ENCODE measurements around the gene MORN3.
A peak's percentile ranks its signal among the peaks of the same experiment; 100 is the strongest.
"Not testable (repeated sequence)": the region's sequence is repeated elsewhere in the genome, so short reads cannot be mapped to it uniquely, and the experiment has no call there.

Gene MORN3

GRCh38 chr12:121688966-121689365 lies 19.5 kb upstream of the MORN3 start:
- no peak for DNase-seq

DNA sequence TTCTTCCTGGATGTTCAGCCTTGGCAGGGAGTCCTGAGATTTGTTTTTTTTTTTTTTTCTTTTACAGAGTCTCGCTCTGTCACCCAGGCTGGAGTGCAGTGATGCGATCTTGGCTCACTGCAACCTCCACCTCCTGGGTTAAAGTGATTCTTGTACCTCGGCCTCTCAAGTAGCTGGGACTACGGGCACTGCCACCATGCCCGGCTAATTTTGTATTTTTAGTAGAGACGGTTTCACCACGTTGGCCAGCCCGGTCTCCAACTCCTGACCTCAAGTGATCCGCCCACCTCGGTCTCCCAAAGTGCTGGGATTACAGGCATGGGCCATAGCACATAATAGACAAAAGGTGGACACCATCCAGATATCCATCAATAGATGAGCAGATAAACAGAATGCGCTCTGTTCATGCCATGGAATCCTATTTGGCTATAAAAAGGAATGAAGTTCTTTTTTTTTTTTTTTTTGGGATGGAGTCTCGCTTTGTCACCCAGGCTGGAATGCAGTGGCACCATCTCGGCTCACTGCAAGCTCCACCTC lies 10.3 kb upstream of the MORN3 start:
- DNase-seq, result not testable (repeated sequence)

- DNase-seq, result no peak
Measured at GRCh38 chr12:121678716-121679300, 9.4 kb upstream of the MORN3 start.

DNA sequence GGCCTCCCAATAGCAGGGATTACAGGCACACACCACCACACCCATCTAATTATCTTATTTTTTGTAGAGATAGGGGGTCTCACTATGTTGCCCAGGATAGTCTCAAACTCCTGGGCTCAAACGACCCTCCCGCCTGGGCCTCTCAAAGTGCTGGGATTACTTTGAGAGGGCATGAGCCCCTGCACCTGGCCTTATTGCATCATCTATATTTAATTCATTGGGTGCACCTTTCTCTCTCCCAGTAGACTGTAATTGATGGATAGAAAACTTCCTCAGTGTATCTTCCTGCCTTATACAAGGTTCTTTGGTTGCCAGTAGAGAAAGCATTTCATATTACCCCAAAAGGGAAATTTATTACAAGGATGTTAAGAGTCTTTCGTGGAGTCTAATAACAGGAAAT lies 8.9 kb upstream of the MORN3 start:
- no peak for DNase-seq

- no peak for DNase-seq
Measured at GRCh38 chr12:121676190-121676589, 6.7 kb upstream of the MORN3 start.

DNA sequence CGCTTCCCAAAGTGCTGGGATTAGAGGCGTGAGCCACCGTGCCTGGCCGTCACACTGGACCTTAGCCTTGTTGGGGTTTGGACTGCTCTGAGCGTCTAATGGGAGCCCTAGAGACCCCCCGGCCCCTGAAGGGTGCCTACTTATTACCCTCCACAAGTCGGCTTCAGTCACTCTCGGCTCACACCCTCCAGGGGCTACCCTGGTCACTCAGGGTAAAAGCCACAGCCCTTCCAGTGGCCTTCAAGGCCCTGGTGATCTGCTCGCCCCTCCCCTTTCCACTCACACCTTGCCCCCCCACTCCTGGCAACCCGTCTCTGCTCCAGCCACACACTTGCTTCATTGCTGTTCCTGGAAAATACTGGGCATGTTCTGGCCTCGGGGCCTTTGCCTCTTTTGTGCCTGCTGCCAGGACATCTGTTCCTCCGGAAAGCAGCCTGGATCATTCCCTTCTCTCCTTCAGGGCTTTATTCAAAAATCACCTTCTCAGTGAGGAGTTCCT lies 3.6 kb upstream of the MORN3 start:
- no peak for DNase-seq

DNA sequence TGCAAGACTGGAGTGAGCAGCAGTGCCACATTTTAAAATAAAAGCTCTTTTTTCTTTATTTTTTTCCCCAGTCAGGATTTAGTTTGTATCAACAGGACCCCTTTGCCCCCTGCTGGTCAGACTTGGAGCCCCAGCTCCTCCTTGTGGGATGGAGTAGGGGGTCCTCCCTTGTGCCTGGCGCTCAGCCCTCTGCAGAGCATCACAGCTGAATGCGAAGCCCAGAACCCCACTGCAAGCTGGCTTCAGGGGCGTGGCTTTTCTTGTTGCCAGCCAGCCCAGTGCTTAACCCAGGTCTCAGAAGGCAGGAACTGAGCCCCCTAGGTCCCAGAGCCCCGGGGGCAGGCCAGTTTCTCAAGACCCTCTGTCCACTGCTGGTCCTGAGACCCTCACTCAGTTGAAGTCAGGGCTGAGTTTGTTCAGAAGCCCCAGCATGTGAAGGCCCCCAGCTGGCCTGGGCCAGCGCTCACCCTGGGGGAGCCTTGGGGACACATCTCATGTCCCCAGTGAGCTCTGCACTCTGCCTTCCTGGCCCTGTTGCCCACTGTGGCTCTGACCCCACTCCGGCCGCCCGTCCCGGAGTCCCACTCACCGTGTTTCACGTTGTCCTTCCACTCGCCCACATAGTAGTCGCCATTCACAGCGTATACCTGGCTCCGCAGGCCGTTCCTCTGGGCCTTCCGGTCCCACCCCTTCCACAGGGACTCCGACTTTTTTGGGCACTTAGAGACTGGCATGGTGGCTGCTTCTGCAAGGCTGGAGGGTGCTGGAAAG lies 519 bp downstream of the MORN3 start:
- DNase-seq, result peak; percentile 82

DNA sequence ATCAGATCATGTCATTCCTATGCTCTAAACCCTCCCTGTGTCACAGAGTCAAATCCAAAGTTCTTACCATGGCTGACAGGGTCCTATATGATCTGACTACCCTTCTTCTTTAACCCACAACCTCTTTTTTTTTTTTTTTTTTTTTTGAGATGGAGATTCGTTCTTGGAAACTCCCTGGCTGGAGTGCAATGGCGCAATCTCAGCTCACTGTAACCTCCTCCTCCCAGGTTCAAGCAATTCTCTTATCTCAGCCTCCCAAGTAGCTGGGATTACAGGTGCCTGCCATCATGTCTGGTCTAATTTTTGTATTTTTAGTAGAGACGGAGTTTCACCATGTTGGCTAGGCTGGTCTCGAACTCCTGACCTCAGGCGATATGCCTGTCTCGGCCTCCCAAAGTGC lies 2.6 kb downstream of the MORN3 start:
- DNase-seq, result not testable (repeated sequence)

- no peak for DNase-seq
Measured at GRCh38 chr12:121663610-121663929, 5.9 kb downstream of the MORN3 start.

DNA sequence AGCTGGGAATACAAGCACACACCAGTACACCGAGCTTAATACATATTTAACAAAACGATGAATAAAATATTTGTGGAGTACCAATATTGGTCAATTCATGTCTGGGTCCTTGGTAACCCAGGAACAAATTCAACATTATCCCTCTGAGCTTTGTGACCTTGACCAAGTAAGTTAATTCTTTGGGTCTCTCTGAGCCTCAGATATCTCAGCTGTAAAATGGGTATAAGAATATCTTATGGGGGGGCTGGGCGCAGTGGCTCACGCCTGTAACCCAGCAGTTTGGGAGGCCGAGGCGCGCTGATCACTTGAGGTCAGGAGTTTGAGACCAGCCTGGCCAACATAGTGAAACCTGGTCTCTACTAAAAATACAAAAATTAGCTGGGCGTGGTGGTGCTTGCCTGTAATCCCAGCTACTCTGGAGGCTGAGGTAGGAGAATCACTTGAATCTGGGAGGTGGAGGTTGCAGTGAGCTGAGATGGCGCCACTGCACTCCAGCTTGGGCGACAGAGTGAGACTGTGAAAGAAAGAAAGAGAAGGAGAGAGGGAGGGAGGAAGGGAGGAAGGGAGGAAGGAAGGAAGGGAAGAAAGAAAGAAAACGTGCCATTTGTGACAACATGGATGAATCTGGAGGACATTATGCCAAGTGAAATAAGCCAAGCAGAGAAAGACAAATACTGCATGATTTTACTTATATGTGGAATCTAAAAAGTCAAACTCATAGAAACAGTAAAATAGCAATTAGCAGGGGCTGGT lies 7.9 kb downstream of the MORN3 start:
- not testable (repeated sequence) for DNase-seq

DNA sequence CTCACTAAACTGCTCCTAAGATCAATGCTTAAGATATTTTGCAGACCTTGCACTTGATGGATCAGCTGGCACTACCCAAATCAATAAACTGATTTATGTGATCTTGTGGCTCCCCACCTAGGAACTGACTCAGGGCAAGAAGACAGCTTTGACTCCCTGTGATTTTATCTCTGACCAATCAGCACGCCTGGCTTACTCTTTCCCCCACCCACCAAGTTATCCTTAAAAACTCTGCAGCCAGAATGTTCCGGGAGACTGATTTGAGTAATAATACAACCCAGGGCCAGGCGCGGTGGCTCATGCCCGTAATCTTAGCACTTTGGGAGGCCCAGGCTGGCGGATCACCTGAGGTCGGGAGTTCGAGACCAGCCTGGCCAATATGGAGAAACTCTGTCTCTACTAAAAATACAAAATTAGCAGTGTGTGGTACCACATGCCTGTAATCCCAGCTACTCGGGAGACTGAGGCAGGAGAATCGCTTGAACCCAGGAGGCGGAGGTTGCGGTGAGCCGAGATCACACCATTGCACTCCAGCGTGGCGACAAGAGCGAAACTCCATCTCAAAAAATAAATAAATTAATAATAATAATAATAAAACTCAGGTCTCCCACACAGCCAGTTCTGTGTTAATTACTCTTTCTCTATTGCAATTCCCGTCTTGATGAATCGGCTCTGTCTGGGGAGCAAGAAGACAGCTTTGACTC lies 12.0 kb downstream of the MORN3 start:
- no peak for DNase-seq

DNA sequence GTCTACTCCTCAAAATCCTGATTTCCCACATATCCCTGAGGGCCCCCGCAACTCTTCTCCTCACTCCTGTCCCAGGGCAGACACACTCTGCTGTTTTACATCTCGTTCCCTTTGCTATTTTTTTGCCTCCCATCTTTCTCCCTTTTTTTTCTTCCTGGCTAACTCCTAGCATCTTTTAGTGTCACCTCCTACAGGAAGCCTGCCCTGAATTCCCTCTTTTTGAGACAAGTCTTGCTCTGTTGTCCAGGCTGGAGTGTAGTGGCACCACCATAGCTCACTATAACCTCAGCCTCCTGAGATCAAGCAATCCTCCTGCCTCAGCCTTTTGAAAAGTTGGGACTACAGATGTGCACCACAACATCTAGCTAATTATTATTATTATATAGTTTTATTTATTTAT lies 13.3 kb downstream of the MORN3 start:
- DNase-seq, result no peak

DNA sequence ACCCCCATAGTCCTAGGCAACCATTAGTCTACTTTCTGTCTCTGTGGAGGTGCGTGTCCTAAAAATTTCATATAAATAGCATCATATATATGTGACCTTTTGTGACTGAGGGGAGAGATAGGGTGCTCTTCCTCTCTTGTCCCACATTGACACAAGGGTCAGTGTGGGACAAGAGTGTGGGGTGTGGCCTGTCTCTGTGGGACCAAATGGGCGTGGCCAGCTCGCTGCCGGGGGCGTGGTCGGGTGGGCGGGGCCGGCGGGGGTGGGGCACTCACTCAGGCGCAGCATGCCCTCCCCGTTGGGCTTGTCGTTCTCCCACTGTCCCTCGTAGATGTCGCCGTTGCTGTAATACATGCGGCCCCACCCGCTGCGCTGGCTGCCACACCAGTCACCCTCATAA lies 15.5 kb downstream of the MORN3 start:
- DNase-seq, result no peak

- no peak for DNase-seq
Measured at GRCh38 chr12:121652767-121653497, 16.5 kb downstream of the MORN3 start.

DNA sequence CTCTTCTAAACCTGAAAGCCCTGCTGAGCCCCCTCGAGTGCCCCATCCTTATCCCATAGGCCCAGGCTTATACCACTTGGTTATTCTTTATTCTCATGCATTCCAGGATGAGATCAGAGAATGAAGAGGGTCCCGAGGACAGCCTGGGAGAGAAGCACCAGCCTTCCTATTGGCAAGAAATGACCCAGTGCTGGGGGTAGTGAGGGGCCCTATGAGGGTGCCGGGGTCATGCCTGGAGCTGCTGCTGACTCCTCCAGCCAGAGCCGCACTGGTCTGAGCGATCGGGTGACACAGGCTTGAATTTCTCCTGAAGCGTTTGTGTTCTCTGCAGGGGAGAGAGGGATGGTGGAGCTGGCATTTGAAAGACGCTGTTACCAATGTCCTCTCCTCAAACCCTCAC lies 18.1 kb downstream of the MORN3 start:
- no peak for DNase-seq

DNA sequence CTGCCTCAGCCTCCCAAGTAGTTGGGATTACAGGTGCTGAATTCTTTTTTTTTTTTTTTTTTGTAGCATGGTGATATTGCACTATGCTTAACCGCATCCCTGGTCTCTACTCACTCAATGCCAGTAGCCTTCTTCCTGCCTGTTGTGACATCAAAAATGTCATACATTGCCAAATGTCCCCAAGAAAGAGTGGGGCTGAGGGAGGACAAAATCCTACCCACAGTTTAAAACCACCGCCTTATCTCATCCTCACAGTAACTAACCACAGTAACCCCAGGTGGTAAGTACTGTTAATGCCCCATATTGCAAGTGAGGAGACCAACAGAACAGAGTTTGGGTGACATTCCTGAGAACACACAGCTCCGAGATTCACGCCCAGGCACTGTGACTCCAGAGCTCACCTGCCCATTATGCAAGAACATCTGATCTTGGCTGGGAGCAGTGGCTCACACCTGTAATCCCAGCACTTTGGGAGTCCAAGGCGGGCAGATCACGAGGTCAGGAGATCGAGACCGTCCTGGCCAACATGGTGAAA lies 19.6 kb downstream of the MORN3 start:
- DNase-seq, result peak; percentile 28

- no peak for DNase-seq
Measured at GRCh38 chr12:121649322-121649721, 20.1 kb downstream of the MORN3 start.

DNA sequence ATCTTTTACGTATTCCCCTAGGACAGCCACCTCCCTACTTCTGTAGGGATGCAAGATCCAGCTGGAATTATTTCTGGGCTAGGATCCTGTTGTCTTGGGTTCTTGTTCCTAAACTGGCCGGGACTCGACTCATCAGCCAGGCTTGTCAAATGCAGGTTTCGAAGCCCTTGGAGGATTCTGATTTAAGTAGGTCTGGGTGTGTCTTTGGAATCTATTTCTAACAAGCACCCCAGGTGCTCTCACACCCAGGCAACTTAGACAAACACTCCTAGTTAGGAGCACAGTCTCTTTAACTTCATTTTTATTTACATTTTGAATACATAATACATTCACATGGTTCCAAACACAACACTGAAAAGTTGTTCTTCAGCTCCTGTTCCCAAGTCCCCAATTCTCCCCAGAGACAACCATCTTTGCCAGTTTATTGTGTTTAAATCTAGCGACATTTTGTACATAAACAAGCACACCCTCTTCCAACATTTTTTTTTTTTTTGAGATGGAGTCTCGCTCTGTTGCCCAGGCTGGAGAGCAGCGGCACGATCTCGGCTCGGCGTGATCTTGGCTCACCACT lies 20.9 kb downstream of the MORN3 start:
- DNase-seq, result no peak

DNA sequence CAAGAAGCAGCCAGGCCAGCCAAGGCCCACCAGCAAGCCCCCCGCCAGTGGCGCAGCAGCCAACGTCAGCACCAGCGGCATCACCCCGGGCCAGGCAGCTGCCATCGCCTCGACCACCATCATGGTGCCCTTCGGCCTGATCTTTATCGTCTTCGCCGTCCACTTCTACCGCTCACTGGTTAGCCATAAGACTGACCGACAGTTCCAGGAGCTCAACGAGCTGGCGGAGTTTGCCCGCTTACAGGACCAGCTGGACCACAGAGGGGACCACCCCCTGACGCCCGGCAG lies 28.2 kb downstream of the MORN3 start:
- DNase-seq, result no peak

DNA sequence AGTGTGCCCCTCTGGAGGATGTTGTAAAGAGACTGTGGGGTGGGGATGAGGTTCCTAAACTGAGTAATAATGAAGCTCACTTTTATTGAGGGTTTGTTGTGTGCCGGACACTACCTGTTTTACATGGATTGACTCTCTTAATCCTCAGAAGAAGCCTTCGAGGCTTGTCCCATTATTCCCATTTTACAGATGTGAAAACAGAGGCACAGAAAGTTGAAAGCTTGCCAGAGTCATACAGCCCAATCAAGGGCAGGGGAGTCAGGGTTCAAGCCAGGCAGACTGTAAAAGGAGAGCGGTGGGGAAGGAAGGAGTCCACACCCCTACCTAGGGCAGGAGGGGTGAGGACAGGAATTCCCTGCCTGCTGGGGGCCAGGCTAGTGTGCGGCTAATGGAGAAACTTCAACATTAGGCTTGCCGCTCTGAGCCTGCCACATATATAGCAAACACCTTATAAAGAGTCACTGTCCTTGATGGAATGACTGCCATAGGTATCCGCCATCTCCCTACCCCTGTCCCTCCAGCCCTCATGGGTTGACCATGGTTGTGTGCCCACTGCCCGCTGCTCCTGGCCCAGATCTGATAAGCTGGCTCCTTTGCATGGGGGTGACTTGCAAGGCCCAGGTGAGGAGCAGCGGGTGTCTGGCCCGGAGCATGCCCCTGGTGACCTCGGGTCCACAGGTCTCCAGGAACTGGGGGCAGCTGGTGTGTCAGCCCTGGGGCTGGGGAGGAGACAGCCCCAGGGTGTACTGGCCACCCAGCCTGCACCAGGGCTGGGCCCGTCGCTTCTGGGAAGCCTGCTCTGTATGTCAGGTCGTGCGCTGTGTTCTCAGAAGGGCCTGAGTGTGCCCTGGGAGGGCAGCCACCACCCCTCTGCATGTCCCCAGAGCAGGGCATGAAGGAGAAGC lies 30.9 kb downstream of the MORN3 start:
- no peak for DNase-seq

Data from CD4-positive, alpha-beta T cell treated with Interleukin-17A for 4 hours (primary cell).